ENCODE measurements around the gene ANO4. TPM values are rescaled to one million over a fixed set of nuclear protein-coding genes. Genes with fewer than 3 reads are reported as not detected.

The ANO4 gene
- total RNA-seq, 2 experiments from 2014 or later: not detected

DNA sequence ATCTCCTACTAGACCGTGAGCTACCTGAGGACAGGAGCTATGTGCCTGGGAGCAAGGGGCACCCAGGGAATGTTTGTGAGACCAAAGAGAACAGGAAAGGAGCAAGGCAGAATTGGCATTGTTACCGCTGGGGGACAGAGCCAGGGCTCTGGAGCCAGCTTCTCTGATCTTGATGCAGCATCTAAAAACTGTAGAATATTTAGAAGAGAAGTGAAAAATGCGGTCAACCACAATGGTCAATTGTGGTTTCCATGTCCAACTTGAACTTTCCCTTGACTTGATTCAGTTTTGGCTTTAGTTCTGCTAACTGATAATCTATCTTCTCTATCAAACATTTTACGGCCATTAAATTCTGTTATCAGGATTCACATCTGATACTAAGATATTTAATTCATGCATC lies 201.2 kb downstream of the ANO4 start:
- H3K4me3 Mint-ChIP-seq: no peak overlapping the region
- DNase-seq: no peak
- no peaks in the 10 kb centered on the region for H3K36me3 Mint-ChIP-seq
- no peaks in the 10 kb centered on the region for H3K9me3 Mint-ChIP-seq
- H3K4me1 Mint-ChIP-seq: no peaks in the 10 kb centered on the region
- H3K27ac Mint-ChIP-seq: no peak overlapping the region
- no peaks in the 10 kb centered on the region for H3K27me3 Mint-ChIP-seq

DNA sequence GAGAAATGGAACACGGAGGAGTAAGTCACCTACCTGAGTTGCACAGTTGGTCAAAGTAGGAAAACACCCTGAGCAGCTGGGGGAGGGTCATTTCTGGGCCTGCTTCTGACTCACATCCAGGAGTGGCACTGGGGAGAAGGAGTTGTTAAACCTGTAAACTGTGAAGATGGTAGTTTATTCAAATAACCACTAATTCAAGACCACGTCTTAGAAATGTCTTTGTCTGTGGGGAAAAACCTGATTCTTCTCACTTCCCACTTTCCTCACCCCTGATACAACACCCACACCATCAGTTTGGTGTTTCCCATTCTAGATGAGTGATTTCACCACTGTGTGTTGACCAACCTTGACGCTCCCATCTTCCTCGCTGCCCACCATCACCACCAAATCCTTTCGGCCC lies 207.1 kb downstream of the ANO4 start:
- Mint-ChIP-seq H3K36me3 (no peaks in the 10 kb centered on the region), H3K4me3 (no peak overlapping the region), H3K9me3 (peaks cover 2% of the 10 kb centered on the region), H3K4me1 (no peaks in the 10 kb centered on the region), H3K27me3 (no peaks in the 10 kb centered on the region), H3K27ac (no peak overlapping the region)
- DNase-seq: no peak

- no peak for DNase-seq
- Mint-ChIP-seq H3K27me3 (no peaks in the 10 kb centered on the region), H3K36me3 (no peaks in the 10 kb centered on the region), H3K4me3 (no peak overlapping the region), H3K9me3 (peaks cover 2% of the 10 kb centered on the region), H3K27ac (no peak overlapping the region), H3K4me1 (no peaks in the 10 kb centered on the region)
Observed at GRCh38 chr12:101002696-101003419, 208.3 kb downstream of the ANO4 start.

DNA sequence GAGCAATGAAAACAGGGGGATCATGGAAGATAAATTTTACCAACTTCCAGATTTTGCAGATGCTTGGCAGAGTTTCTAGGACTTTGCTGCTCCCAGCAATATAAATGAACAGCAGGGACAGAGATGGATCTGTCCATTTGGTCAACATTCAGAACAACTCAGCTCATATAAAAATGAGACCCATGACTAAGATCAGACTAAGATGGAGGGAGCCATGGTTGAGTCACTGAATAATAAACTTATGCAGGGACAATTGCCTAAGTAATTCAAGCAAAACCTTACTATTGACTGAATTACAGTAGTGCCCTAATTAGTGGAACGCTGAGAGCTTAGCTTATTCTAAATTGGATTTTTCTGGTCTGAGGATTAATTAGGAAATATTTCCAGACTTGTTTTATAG lies 210.3 kb downstream of the ANO4 start:
- Mint-ChIP-seq H3K27me3 (no peaks in the 10 kb centered on the region), H3K9me3 (peaks cover 13% of the 10 kb centered on the region), H3K36me3 (no peaks in the 10 kb centered on the region), H3K4me3 (no peak overlapping the region), H3K27ac (no peak overlapping the region), H3K4me1 (no peaks in the 10 kb centered on the region)
- DNase-seq: no peak

- no peak for DNase-seq
- Mint-ChIP-seq H3K36me3 (no peaks in the 10 kb centered on the region), H3K27me3 (no peaks in the 10 kb centered on the region), H3K4me1 (no peaks in the 10 kb centered on the region), H3K4me3 (no peak overlapping the region), H3K27ac (no peak overlapping the region), H3K9me3 (peaks cover 14% of the 10 kb centered on the region)
Observed at GRCh38 chr12:101009274-101009673, 214.7 kb downstream of the ANO4 start.

DNA sequence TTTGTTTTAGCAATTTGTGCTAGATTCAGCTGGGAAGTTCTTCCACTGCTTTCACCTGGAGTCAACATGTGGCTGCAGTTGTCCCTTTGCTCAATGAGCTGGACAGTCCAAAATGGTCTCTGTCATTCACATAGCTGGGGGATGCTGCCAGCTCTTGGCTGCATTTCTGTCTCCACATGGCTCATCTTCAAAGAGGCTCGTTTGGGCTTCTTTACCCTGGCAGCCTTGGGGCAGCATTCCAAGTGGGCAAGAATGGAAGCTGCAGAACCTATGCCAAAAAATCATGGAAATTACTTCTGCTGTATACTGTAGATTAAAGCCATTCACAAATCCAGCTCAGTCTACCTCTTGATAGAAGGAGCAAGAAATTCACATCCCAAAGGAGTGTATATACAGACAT lies 216.3 kb downstream of the ANO4 start:
- Mint-ChIP-seq H3K36me3 (no peaks in the 10 kb centered on the region), H3K27me3 (no peaks in the 10 kb centered on the region)

GRCh38 chr12:101013993-101014392 lies 219.4 kb downstream of the ANO4 start:
- H3K4me1 Mint-ChIP-seq: no peaks in the 10 kb centered on the region
- no peak overlapping the region for H3K4me3 Mint-ChIP-seq

More for the DNA sequence above, 216.3 kb downstream of the ANO4 start:
- Mint-ChIP-seq H3K4me1 (no peaks in the 10 kb centered on the region), H3K4me3 (no peak overlapping the region), H3K27ac (no peak overlapping the region), H3K9me3 (peaks cover 14% of the 10 kb centered on the region)
- no peak for DNase-seq

GRCh38 chr12:101015044-101015443 lies 220.5 kb downstream of the ANO4 start:
- H3K4me1 Mint-ChIP-seq: no peaks in the 10 kb centered on the region
- no peaks in the 10 kb centered on the region for H3K27me3 Mint-ChIP-seq
- H3K4me3 Mint-ChIP-seq: no peak overlapping the region
- DNase-seq: no peak
- H3K9me3 Mint-ChIP-seq: peaks cover 1% of the 10 kb centered on the region
- H3K36me3 Mint-ChIP-seq: no peaks in the 10 kb centered on the region
- H3K27ac Mint-ChIP-seq: no peak overlapping the region

More at GRCh38 chr12:101013993-101014392, 219.4 kb downstream of the ANO4 start:
- no peaks in the 10 kb centered on the region for H3K36me3 Mint-ChIP-seq
- no peak for DNase-seq
- H3K27me3 Mint-ChIP-seq: no peaks in the 10 kb centered on the region
- H3K27ac Mint-ChIP-seq: no peak overlapping the region
- peaks cover 11% of the 10 kb centered on the region for H3K9me3 Mint-ChIP-seq

- Mint-ChIP-seq H3K4me1 (no peaks in the 10 kb centered on the region), H3K9me3 (peaks cover 1% of the 10 kb centered on the region), H3K4me3 (no peak overlapping the region), H3K27me3 (peaks cover 4% of the 10 kb centered on the region), H3K36me3 (no peaks in the 10 kb centered on the region), H3K27ac (no peak overlapping the region)
- DNase-seq: no peak
Observed at GRCh38 chr12:101018540-101018939, 224.0 kb downstream of the ANO4 start.

DNA sequence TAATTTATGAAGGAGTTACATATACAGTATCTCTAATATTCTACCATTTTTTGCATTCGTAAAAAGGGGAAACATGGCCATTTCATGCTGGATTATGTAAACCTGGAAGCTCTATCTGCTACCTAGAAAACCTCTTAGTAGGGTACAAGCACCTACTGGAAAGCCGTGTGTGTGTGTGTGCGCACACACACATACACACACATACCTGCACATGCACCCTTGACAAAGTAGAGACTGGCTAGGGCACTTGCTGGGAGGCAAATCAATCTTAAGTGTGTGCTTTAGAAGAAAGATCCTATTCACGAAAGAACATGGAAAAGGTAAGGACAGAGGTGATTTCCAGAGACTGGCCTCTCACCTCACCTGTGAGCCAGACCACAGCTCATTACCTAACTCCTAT lies 224.6 kb downstream of the ANO4 start:
- H3K9me3 Mint-ChIP-seq: peaks cover 1% of the 10 kb centered on the region
- no peaks in the 10 kb centered on the region for H3K4me1 Mint-ChIP-seq
- no peak overlapping the region for H3K4me3 Mint-ChIP-seq
- no peak overlapping the region for H3K27ac Mint-ChIP-seq
- H3K36me3 Mint-ChIP-seq: no peaks in the 10 kb centered on the region
- H3K27me3 Mint-ChIP-seq: peaks cover 4% of the 10 kb centered on the region
- DNase-seq: no peak

DNA sequence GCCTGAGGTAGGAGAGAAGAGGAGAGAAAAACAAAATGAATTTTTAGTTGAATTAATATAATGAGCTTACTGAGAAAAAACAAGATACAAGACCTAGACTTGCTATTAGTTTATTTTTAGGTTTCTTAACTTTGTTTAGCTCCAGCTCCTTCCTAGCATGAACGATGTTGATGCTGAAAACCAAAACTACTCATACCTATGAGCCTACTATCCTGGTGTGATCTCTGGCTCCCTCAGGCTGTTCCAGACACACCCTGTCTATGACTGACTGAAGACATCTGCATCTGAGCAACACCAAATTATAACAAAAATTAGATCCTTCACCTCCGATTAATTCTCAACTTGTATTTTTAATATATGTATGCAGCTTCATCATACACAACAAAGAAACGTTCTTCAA lies 225.1 kb downstream of the ANO4 start:
- Mint-ChIP-seq H3K27me3 (peaks cover 4% of the 10 kb centered on the region), H3K4me1 (no peaks in the 10 kb centered on the region), H3K36me3 (no peaks in the 10 kb centered on the region), H3K27ac (no peak overlapping the region), H3K9me3 (peaks cover 1% of the 10 kb centered on the region), H3K4me3 (no peak overlapping the region)
- DNase-seq: no peak

GRCh38 chr12:101021442-101021841 lies 226.9 kb downstream of the ANO4 start:
- Mint-ChIP-seq H3K4me1 (no peaks in the 10 kb centered on the region), H3K27me3 (peaks cover 4% of the 10 kb centered on the region), H3K27ac (no peak overlapping the region), H3K36me3 (no peaks in the 10 kb centered on the region), H3K9me3 (peaks cover 1% of the 10 kb centered on the region), H3K4me3 (no peak overlapping the region)
- DNase-seq: no peak

DNA sequence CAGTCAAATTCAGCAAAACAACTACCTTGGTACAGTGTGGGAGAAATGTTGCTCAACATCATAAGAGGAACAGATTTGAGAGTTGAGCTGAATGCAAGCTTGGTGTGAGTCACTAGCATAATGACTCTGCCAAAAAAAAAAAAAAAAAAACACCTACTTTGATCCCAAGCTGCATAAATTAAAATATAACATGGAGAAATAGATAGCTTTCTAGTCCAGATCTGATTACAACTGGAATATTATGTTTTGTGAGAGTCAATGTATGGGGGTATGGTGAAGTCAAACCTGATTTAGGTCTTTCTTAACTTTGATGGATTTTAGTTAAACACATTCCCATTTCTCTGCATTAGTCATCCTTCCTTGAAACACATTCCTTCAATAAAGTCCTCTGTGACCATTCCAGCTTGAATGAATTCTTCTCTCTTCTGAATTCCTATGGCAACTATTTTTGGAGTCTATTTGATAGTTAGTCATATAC lies 227.4 kb downstream of the ANO4 start:
- DNase-seq: no peak
- Mint-ChIP-seq H3K4me1 (no peaks in the 10 kb centered on the region), H3K27me3 (peaks cover 4% of the 10 kb centered on the region), H3K4me3 (no peak overlapping the region), H3K36me3 (no peaks in the 10 kb centered on the region), H3K9me3 (peaks cover 3% of the 10 kb centered on the region), H3K27ac (no peak overlapping the region)

DNA sequence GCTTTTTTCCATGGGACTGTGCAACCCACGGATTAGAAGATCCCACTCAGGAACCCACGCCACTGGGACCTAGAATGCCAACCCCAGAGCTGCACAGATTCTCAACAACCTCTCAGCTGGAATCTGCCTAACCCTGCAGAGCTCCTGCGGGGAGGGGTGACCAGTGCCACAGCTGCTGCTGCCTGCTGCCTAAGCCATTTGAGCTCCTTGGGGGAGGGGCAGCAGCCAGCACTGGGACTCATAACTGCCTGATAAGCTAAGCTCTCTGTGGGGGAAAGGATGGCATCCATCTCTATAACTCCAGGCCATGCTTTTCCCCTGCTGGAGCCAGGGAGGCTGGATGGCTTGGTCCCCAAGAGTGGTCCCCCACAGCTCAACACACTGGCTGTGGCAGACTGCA lies 232.6 kb downstream of the ANO4 start:
- Mint-ChIP-seq H3K27ac (no peak overlapping the region), H3K9me3 (peaks cover 26% of the 10 kb centered on the region), H3K4me1 (no peaks in the 10 kb centered on the region), H3K36me3 (no peaks in the 10 kb centered on the region), H3K27me3 (no peaks in the 10 kb centered on the region), H3K4me3 (no peak overlapping the region)
- DNase-seq: no peak

- no peaks in the 10 kb centered on the region for H3K36me3 Mint-ChIP-seq
- no peak for DNase-seq
- no peaks in the 10 kb centered on the region for H3K27me3 Mint-ChIP-seq
- H3K27ac Mint-ChIP-seq: no peak overlapping the region
- H3K4me1 Mint-ChIP-seq: no peaks in the 10 kb centered on the region
- H3K9me3 Mint-ChIP-seq: peaks cover 27% of the 10 kb centered on the region
- H3K4me3 Mint-ChIP-seq: no peak overlapping the region
Observed at GRCh38 chr12:101027816-101028215, 233.2 kb downstream of the ANO4 start.

- H3K36me3 Mint-ChIP-seq: no peaks in the 10 kb centered on the region
- H3K27me3 Mint-ChIP-seq: no peaks in the 10 kb centered on the region
- peaks cover 3% of the 10 kb centered on the region for H3K9me3 Mint-ChIP-seq
- peaks cover 2% of the 10 kb centered on the region for H3K4me1 Mint-ChIP-seq
- H3K27ac Mint-ChIP-seq: no peak overlapping the region
- peak; percentile 5 for DNase-seq
- H3K4me3 Mint-ChIP-seq: no peak overlapping the region
Observed at GRCh38 chr12:101038289-101038871, 243.8 kb downstream of the ANO4 start.
